Right kidney (tissue), 1 donor: ENCODE measurements around the gene ISLR.

Source experiments
- DNase-seq: peaks from one replicate; pipeline ENCODE4 v3.0.0-alpha.2; 2016

ISLR gene

DNA sequence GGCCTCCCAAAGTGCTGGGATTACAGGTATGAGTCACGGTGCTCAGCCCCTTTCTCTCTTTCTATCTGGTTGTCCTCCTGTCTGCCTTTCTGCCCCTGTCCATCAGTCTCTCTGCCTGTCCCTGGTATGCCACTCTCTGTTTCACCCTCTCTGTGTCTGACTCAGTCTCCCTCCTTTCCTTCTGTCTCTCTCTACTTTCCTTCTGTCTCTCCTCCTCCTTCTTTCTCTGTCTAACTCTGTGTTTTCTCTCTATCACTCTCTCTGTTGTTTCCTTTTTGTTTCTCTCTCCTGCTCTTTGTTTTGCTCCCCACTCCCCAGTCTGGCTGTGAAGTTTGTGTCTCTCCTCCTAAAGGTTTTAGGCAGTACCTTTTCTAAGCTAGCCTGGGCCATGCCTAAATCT is 38.1 kb downstream of the ISLR start:
- no peak for DNase-seq

DNA sequence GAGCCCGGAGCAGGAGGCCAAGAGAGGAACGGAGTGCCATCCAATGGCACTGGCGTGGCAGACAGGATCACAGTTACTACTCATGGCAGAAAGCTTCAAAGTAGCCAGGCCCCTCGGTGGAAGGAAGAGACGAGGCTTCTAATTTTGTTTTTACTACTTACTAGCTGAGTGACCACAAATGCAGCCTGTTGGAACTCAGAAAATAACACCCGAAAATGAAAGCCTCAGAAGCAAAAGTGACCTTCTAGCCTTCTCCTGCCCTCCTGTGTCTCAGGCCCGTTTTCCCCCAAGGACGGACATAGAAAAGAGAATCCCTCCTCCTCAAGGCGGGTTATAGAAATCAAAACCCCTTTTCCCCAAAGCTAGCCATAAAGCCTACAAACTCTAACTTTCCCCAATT is 39.0 kb downstream of the ISLR start:
- no peak for DNase-seq

DNA sequence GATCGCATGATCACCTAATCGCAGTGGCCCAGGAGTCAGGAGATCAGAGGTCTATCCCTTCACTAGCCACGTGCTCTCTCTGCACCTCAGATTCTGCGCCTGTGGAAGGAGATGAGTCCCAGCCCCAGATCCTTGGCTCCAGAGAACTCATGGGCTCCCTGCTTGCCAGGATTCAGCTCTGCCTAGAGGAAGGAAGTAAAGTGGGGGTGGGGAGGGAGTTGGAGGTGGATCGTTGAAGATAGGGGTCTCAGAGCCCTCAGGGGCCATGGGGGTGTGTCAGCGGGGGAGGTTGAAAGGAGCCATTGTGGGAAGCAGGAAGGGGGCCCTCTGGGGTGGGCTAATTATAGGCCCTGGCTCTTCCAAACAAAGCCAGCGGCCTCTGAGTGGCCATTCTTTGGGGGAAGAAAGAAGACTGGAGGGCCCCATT is 40.4 kb downstream of the ISLR start:
- no peak for DNase-seq

DNA sequence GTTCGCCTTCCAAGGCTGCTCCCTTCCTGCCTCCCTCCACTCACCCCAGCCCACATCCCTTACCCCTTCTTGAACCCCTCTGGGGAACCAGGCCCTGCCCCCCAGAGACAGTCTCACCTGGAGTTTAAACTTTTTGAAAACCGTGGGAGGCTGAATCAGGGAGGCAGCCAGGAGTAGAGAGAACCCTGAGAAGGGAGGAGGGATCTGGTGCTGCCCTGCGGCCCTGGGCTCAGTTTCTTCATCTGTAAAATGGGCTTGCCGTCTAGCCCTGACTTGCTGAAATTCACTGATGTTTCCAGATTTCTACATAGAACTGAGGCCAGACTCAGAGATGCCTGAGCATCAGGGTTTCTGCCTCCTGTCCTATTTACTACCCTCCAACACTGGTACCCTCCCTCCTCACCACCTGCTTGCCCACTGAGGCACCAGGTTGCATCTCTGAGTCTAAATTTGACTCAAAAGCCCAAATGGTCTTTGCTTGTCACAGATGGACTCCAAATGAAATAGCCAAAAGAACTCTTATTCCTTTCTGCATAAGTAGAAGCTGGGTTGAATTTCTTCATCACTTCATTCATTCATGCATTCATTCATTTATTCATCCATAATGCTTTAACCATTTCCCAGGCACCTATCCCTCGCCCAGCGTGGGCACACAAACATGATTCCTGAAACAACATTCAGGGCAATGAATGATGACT is 41.0 kb downstream of the ISLR start:
- no peak for DNase-seq

DNA sequence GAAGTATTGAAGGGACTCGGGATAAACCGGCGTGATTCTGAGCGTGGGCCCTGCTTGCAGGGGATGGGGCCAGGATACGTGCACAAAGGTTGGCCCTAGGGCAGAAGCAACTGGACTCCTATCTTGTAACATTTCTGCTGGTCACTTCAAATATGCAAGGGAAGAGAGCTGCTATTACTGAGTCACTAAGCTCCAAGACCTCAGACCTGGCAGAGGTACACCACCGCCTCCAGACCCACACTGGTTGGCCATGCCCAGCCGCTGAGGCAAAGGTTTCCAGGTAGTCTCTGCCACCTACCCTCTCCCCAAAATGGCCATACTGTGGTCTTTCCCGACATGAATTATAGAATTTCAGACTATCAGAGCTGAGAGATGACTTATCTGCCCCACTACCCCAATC is 42.4 kb downstream of the ISLR start:
- no peak for DNase-seq

DNA sequence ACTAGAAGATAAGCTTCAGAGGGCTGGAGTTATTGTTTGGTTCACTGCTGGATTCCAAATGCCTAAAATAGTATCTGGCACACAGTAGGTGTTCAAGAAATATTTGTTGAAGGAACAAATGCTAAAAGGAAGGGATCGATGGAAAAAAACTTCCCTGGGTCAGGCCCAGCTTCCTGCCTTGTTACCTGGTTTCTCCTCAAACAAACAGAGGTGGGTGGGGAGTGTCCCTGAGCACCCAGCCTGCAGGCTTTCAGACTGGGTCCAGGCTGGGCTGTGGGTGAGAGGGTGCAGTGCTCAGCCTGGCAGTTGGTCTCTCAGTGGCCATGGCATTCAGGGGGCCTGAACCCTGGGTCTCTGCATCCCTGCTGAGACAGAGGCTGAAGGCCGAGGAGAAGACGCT is 43.4 kb downstream of the ISLR start:
- no peak for DNase-seq

DNA sequence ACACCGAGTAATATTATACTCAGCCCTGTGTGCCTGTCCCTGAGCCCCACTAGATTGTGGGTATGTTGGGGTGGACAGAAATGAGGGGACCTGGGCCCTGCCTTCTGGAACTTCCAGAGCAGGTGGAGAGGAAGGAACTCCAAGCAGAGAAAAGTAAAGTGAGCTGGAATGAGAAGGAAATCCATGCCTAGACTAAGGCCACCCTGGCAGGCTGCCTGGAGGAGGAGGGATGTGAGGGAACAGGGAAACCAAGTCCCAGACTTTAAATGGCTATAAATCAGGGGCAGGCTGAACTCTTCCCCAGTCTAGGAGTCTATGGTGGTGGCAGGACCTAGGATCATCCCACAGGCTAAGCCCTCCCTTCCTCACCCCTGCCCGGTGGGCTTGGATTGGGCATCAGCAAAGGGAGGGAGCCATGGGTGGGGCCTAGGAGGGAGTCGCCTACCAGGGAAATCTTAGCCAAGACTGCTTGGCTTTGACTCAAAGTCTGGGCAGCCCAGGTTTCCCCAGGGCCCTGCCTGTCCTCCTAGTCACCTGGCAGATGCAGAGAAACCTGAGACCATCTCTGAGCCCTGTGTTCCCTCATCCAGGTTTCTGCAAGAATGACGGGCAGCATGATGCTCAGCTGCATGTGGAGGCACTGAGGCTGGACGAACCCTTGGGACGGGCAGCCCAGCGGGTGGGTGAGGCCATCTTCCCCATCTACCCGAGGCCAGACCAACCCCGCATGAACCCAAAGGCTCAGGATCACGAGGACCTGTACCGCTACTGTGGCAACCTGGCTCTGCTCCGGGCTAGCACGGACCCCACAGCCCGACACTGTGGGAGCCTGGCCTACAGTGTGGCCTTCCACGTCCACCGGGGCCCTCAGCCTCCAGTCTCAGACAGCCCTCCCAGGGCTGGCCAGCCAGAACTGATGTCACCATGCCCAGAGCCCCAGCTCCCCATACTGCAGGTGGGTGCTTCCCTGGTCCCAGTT is 44.7 kb downstream of the ISLR start:
- no peak for DNase-seq

DNA sequence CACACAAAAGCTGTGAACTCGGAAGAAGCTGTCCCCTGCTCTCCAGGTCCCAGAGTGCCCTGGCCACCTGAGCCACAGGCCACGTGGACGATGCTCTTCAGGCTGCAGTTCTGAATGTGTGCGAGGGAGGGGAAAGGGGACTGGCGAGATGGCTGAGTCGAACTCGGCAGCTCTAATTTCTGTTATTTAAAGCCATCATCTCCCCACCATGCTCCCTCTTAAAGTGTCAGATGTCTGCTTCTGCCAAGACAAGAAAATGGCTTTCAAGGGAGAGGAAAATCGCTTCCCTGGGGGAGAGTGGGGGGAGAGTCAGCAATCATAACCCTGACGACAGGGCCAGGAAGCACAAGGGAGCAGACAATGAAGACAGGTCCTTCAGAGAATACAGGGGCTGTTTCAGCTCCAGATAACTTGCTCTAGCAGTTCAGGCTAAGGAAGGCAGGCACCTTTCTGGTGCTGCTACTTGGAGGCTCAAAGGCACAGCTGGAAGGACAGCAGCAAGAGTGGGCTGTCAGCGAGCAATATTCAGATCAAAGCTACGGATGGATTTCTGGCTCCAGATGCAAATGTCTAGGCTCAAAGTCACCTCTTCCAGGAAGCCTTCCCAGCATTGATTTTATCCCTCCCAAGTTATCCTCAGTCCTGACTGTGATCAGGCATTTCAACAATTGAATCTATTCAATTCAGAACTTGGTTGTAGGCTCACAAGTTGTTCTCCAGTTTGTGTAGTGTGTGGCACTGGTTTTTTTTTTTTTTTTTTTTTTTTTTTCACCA is 47.2 kb downstream of the ISLR start:
- DNase-seq: peak; percentile 46

DNA sequence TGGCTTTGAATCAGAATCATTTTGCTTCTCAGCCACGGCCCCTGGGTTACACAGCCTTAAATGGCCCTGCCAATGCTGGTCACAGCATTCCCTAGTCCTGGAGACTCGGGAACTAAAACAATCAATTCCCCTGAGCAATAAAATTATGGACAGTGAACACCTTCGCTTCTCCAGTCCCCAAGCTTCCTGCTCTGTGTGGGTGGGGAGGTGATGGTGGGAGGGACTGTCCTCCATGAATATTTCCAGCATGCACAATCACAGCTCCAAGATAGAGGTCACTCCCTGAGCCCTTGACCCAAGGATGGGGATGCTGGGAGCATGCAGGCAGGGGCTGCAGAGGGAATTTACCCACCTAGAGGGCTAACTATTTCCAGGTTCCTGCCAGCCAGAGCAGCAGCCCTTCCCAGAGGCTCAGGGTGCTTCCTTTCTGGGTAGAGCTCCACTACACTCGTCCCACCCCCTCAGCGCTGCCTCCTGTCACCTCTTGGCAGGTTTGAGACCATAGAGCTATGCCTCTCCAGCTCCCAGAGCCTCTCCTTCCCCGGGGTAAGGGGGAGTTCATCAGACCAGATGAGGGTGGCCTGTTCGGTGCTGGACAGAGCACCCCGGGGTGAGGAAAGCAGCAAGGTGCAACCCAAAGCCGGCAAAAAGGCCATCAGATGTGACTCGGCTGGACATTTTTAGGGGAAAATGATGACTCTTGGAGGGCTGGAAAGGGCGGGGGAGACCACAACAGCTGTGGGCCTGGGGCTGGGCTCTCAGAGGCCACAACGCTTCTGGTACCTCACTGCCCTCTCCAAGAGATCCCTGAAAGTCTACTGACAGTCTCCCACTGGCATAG is 48.1 kb downstream of the ISLR start:
- DNase-seq: peak; percentile 43

DNA sequence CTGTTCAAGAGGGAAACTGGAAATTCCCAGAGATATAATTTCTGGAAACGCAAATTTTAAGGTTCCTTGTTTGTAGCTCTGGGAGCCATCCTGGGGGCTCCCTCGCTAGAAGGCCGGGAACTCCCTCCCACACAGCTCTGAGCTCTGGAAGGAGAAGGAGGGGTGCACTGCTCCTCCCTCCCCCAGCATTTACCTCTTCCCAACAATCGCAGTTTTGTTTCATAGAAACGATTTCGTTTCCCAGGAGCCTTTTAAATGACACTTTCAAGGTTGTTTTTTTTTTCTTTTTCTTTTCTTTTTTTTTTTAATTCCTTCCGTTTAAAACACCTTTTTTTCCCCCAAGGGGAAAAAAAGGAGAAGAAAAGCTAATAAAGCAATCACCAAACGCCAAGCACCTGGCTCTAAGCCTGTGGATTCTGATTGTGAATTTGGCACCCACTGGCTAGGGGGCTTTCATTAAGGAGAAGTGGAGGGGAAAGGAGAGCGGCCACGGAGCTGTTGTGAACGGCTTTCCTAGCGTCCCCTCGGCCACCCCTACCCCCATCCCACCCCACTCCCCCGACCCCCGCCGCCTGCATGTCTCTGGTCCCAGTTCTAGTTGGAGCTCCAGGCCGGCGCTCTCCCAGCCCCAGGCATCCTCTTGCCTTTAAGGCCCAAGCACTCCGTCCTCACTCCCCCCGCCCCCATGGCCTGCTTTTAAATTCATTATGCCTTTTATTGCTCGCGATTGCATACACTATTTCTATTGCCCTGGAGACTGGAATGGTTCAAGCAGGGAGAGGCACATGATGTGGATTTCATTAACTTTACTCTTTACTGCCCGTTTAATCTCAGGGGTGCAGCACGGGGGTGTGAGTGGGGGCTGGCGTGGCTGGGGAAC is 49.0 kb downstream of the ISLR start:
- peak; percentile 42 for DNase-seq

DNA sequence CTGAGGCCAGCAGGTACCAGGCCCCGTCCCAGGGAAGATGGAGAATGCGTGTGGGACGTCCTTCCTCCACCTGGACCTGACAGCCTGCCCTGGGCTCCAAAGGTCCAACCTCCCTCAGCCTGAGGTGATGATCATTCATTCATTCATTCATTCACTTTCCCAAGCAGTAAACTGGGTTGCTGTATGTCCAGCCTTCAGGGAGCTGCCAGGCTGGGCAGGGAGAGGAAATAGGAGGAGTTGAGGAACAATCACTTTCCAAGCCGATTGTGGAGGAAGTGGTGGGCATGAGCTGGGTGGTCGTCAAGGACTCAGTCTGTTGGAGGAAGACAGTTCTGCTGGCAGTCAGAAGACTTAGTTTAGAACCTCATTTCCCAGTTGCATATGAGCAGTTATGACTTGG is 52.4 kb downstream of the ISLR start:
- no peak for DNase-seq
